H1 (cell line): ENCODE results near the gene PTBP3. TPM values are rescaled to one million over a fixed set of nuclear protein-coding genes. Genes with fewer than 3 reads are reported as not detected.

Experiments
- CTCF ChIA-PET: fragments of 300-600 bp; sonication (Branson Sonifier 250); formaldehyde crosslinking; loops from one replicate; lab custom pipeline; 2021; ENCODE audit not compliant: partially characterized antibody; lab: Charles Lee
- POLR2A ChIA-PET: fragments of 300-600 bp; sonication (Branson Sonifier 250); formaldehyde crosslinking; loops from one replicate; lab custom pipeline; 2021; ENCODE audit warnings: inconsistent platforms; ENCODE audit not compliant: partially characterized antibody; lab: Charles Lee
- DNase-seq, 2 experiments: peaks; one replicate each; pipeline versions ENCODE4 v3.0.0 to v3.0.0-alpha.2; 2010 to 2022; ENCODE audit warnings: low spot score in 2 of 2, low read depth in 1 of 2, mixed read lengths in 1 of 2
- FAIRE-seq: peaks from 2 replicates; lab custom pipeline; 2011; peaks lifted over from hg19 to GRCh38; lab: Jason Lieb, UNC
- H2AFZ ChIP-seq: 2 replicates; pipeline ENCODE4 v1.8.1; 2012; ENCODE audit warnings: low read length, inconsistent platforms
- H2AK5ac ChIP-seq: 2 replicates; pipeline ENCODE4 v1.6.1; 2013; ENCODE audit warnings: low read depth, low read length
- H2BK120ac ChIP-seq: replicated peaks from 2 replicates; pipeline ENCODE3; 2013; ENCODE audit warnings: low read depth, low read length, inconsistent platforms
- H2BK12ac ChIP-seq: 2 replicates; pipeline ENCODE4 v1.6.1; 2013; ENCODE audit warnings: low read depth, low read length
- H2BK15ac ChIP-seq: 2 replicates; pipeline ENCODE4 v1.6.1; 2013; ENCODE audit warnings: low read length
- H2BK20ac ChIP-seq: 2 replicates; pipeline ENCODE4 v1.6.1; 2013; ENCODE audit warnings: low read length
- H2BK5ac ChIP-seq: 2 replicates; pipeline ENCODE4 v1.6.1; 2013; ENCODE audit warnings: low read depth, low read length
- H3K14ac ChIP-seq: 2 replicates; pipeline ENCODE4 v1.6.1; 2013; ENCODE audit warnings: inconsistent platforms; ENCODE audit not compliant: insufficient read length
- H3K18ac ChIP-seq: 2 replicates; pipeline ENCODE4 v1.6.1; 2013; ENCODE audit warnings: low read length; ENCODE audit errors: extremely low read depth
- H3K23ac ChIP-seq: 2 replicates; pipeline ENCODE4 v1.6.1; 2013; ENCODE audit warnings: inconsistent platforms; ENCODE audit not compliant: insufficient read length
- H3K23me2 ChIP-seq: 2 replicates; pipeline ENCODE4 v1.6.1; 2013; ENCODE audit warnings: low read depth, low read length
- H3K27ac ChIP-seq: 2 replicates; pipeline ENCODE4 v1.6.1; 2011; ENCODE audit warnings: low read depth, low read length, inconsistent platforms
- H3K27me3 ChIP-seq, 4 experiments: replicated peaks in 1 of 4; 1 replicate in 1 of 4; 2 replicates in 3 of 4; pipeline versions ENCODE4 v1.6.1 to v1.8.1; 2011 to 2013; ENCODE audit warnings: low read length in 3 of 4, mild to moderate bottlenecking in 3 of 4, inconsistent platforms in 2 of 4, mixed read lengths in 2 of 4, moderate library complexity in 1 of 4; ENCODE audit not compliant: control insufficient read depth in 3 of 4, insufficient read depth in 3 of 4; ENCODE audit errors: extremely low read depth in 1 of 4
- H3K36me3 ChIP-seq, 4 experiments: 2 replicates each; pipeline versions ENCODE4 v1.6.1 to v1.8.1; 2011 to 2013; ENCODE audit warnings: mild to moderate bottlenecking in 4 of 4, low read length in 3 of 4, moderate library complexity in 2 of 4, control low read depth in 1 of 4, inconsistent platforms in 1 of 4; ENCODE audit not compliant: insufficient read depth in 4 of 4, control insufficient read depth in 2 of 4
- H3K4ac ChIP-seq: replicated peaks from 2 replicates; pipeline ENCODE3; 2013; ENCODE audit warnings: low read length, low read depth, mixed read lengths, inconsistent platforms; ENCODE audit not compliant: insufficient read length
- H3K4me1 ChIP-seq, 4 experiments: replicated peaks in 1 of 4; 1 replicate in 1 of 4; 2 replicates in 3 of 4; pipeline versions ENCODE4 v1.6.1 to v1.8.1; 2011 to 2013; ENCODE audit warnings: low read length in 3 of 4, inconsistent platforms in 2 of 4, mixed read lengths in 1 of 4; ENCODE audit not compliant: insufficient read depth in 4 of 4, control insufficient read depth in 3 of 4
- H3K4me2 ChIP-seq, 2 experiments: 2 replicates each; pipeline versions ENCODE4 v1.6.1 to v1.8.1; 2011 to 2013; ENCODE audit warnings: low read depth in 2 of 2, low read length in 2 of 2, control low read depth in 1 of 2, inconsistent platforms in 1 of 2, mild to moderate bottlenecking in 1 of 2; ENCODE audit not compliant: insufficient read depth in 1 of 2
- H3K4me3 ChIP-seq, 4 experiments: fragments of 200-600, 300-600 bp in 1 of 4; sonication (generic), shearing (Covaris generic), sonication (Bioruptor Twin) in 1 of 4; 2 replicates each; pipeline versions ENCODE4 v1.5.1 to v1.8.1; 2011 to 2016; ENCODE audit warnings: low read length in 4 of 4, low read depth in 3 of 4, control low read depth in 2 of 4, inconsistent platforms in 2 of 4, mild to moderate bottlenecking in 2 of 4, mixed read lengths in 1 of 4, moderate library complexity in 1 of 4; ENCODE audit not compliant: insufficient read depth in 2 of 4; ENCODE audit errors: extremely low read depth in 1 of 4
- H3K56ac ChIP-seq: replicated peaks from 2 replicates; pipeline ENCODE3; 2013; ENCODE audit warnings: low read depth, mild to moderate bottlenecking, mixed read lengths, low read length, inconsistent platforms; ENCODE audit not compliant: insufficient read length
- H3K79me1 ChIP-seq: 2 replicates; pipeline ENCODE4 v1.6.1; 2013; ENCODE audit warnings: low read depth, low read length, control low read depth
- H3K79me2 ChIP-seq, 2 experiments: 2 replicates each; pipeline versions ENCODE4 v1.6.1 to v1.8.1; 2012 to 2013; ENCODE audit warnings: low read length in 2 of 2, mild to moderate bottlenecking in 2 of 2, inconsistent platforms in 1 of 2; ENCODE audit not compliant: insufficient read depth in 2 of 2, control insufficient read depth in 1 of 2
- H3K9ac ChIP-seq, 4 experiments: replicated peaks in 1 of 4; 1 replicate in 1 of 4; 2 replicates in 3 of 4; pipeline versions ENCODE4 v1.6.1 to v1.8.1; 2011 to 2013; ENCODE audit warnings: low read depth in 3 of 4, low read length in 3 of 4, control low read depth in 2 of 4, mild to moderate bottlenecking in 2 of 4, moderate library complexity in 2 of 4, inconsistent platforms in 1 of 4; ENCODE audit errors: extremely low read depth in 1 of 4
- H3K9me3 ChIP-seq, 2 experiments: 2 replicates each; pipeline versions ENCODE4 v1.6.1 to v1.8.1; 2012 to 2013; ENCODE audit warnings: mild to moderate bottlenecking in 2 of 2, moderate library complexity in 2 of 2, control low read depth in 1 of 2, inconsistent platforms in 1 of 2, low read depth in 1 of 2, low read length in 1 of 2, mixed read lengths in 1 of 2; ENCODE audit not compliant: insufficient read depth in 2 of 2
- H4K20me1 ChIP-seq, 2 experiments: replicated peaks in 1 of 2; 2 replicates each; pipeline versions ENCODE3 to v1.8.1; 2011 to 2013; ENCODE audit warnings: inconsistent platforms in 2 of 2, low read length in 2 of 2, mild to moderate bottlenecking in 1 of 2; ENCODE audit not compliant: insufficient read depth in 2 of 2, control insufficient read depth in 1 of 2
- H4K5ac ChIP-seq: 2 replicates; pipeline ENCODE4 v1.6.1; 2013; ENCODE audit warnings: low read length, low read depth, mixed read lengths, inconsistent platforms; ENCODE audit not compliant: insufficient read length
- H4K8ac ChIP-seq: 2 replicates; pipeline ENCODE4 v1.8.0; 2013; ENCODE audit warnings: mild to moderate bottlenecking, moderate library complexity, low read length, inconsistent platforms; ENCODE audit not compliant: insufficient read depth; ENCODE audit errors: extremely low read depth
- H4K91ac ChIP-seq: replicated peaks from 2 replicates; pipeline ENCODE3; 2013; ENCODE audit warnings: low read length, mixed read lengths, inconsistent platforms; ENCODE audit not compliant: insufficient read length
- WGBS, 2 experiments: shearing (Covaris generic) in 1 of 2; methylation state at CpG; one replicate each; pipeline versions ENCODE4 v1.1.6 to v1.1.7; 2013 to 2015; ENCODE audit warnings: low lambda C conversion rate in 2 of 2, mixed read lengths in 2 of 2, inconsistent platforms in 1 of 2, low coverage in 1 of 2, missing lambda C conversion rate in 1 of 2; ENCODE audit not compliant: insufficient replicate concordance in 2 of 2, insufficient coverage in 1 of 2, insufficient read length in 1 of 2; ENCODE audit errors: extremely low coverage in 1 of 2, missing lambda C conversion rate in 1 of 2; 5-methylcytosine and 5-hydroxymethylcytosine counted together
- polyA plus RNA-seq, 7 experiments: library from polyadenylated mRNA; depleted of rRNA in 3 of 7; stranded (reverse) in 5 of 7; unstranded in 2 of 7; fragments of >200 nt in 5 of 7; fragments of 200-250 nt in 2 of 7; gene quantifications; 1 replicate in 5 of 7; 2 replicates in 1 of 7; 4 replicates in 1 of 7; pipeline versions ENCODE4 v1.2.1 to v1.2.3, GENCODE V29; 2011 to 2013; ENCODE audit warnings: missing spikeins in 2 of 7, mixed read lengths in 2 of 7
- total RNA-seq: library from RNA; stranded (reverse); fragmentation: NEBNext Ultra II Directional; extraction: Animal tissue kit (Norgen Biotek cat#: 25700); gene quantifications from 2 replicates; pipeline ENCODE4 v1.2.1, GENCODE V29; 2021
- TF ChIP-seq, protein P1 (sequence below): IDR thresholded peaks from 2 replicates; pipeline ENCODE4 v1.6.1; 2011; ENCODE audit warnings: low read length, improper control_type of control experiment

The PTBP3 gene
- total and polyA plus RNA-seq, 2 of the 8 experiments (the other 6 are each of a cell fraction or from before 2014, with no cell fraction given): 51.0 to 124 TPM

DNA sequence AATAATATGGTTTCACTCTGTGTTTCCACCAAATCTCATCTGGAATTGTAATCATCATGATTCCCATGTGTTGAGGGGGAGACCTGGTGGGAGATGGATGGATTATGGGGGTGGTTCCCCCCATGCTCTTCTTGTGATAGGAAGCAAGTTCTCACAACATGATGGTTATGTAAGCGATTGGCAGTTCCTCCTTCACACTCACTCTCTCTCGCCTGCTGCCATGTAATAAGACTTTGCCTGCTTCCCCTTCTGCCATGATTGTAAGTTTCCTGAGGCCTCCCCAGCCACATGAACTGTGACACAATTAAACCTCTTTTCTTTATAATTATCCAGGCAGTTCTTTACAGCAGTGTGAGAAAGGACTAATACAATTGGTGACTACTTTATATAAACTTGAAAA, 48.4 kb downstream of the PTBP3 start:
- Histone ChIP-seq H2BK12ac (no peak overlapping the region), H3K27me3 (no peaks in the 10 kb centered on the region; a peak in 2 of 7 replicates), H3K4ac (no peak overlapping the region), H3K79me1 (peaks cover 3% of the 10 kb centered on the region; the same call in 1 of the 2 replicates), H3K23me2 (no peaks in the 10 kb centered on the region), H3K27ac (no peak overlapping the region), H3K18ac (no peak overlapping the region), H3K79me2 (peaks cover 0 to 5% of the 10 kb centered on the region in 2 experiments; a peak in 1 of 4 replicates), H3K23ac (no peak overlapping the region), H3K4me1 (no peaks in the 10 kb centered on the region), H3K14ac (no peak overlapping the region), H3K4me2 (no peak overlapping the region), H3K4me3 (no peak overlapping the region), H3K9ac (no peak overlapping the region), H3K56ac (no peak overlapping the region), H3K9me3 (peaks cover 21% of the 10 kb centered on the region in 2 experiments), H2AK5ac (no peak overlapping the region), H4K8ac (no peak overlapping the region), H2BK5ac (no peak overlapping the region), H4K20me1 (no peaks in the 10 kb centered on the region), H4K91ac (no peak overlapping the region), H4K5ac (no peak overlapping the region), H2AFZ (no peak overlapping the region), H2BK120ac (no peak overlapping the region), H3K36me3 (peaks cover 0 to 15% (median 6%) of the 10 kb centered on the region in 4 experiments; a peak in 4 of 8 replicates), H2BK15ac (no peak overlapping the region), H2BK20ac (no peak overlapping the region)
- 82% methylated on average over 2 of the region's 2 CpGs; no CpG with 5 or more reads in 1 of the 2 experiments for WGBS, 2 experiments
- TF ChIP-seq, protein P1, sequence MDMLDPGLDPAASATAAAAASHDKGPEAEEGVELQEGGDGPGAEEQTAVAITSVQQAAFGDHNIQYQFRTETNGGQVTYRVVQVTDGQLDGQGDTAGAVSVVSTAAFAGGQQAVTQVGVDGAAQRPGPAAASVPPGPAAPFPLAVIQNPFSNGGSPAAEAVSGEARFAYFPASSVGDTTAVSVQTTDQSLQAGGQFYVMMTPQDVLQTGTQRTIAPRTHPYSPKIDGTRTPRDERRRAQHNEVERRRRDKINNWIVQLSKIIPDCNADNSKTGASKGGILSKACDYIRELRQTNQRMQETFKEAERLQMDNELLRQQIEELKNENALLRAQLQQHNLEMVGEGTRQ: no peak
- POLR2A ChIA-PET: no interaction called here
- CTCF ChIA-PET: no interaction called here
- DNase-seq (no peak), FAIRE-seq (no peak)
